Hepatocyte (in vitro differentiated cells): ENCODE results near the gene SPRYD4.
"Not testable (repeated sequence)": the region's sequence is repeated elsewhere in the genome, so short reads cannot be mapped to it uniquely, and the experiment has no call there.

ENCODE experiments used
- EZH2 ChIP-seq: fragments of 200-600 bp; sonication (generic); IDR thresholded peaks from 2 replicates; pipeline ENCODE4 v1.6.1; 2016; ENCODE audit warnings: antibody characterized with exemption, mild to moderate bottlenecking, borderline replicate concordance
- EZH2phosphoT487 ChIP-seq: fragments of 200-600 bp; sonication (generic); IDR thresholded peaks from one replicate; pipeline ENCODE4 v1.6.1; 2018; ENCODE audit warnings: antibody characterized with exemption, mild to moderate bottlenecking, low read depth, moderate library complexity; ENCODE audit not compliant: unreplicated experiment, severe bottlenecking
- TF ChIP-seq, protein P1 (sequence below): fragments of 200-600 bp; sonication (generic); IDR thresholded peaks from 2 replicates; pipeline ENCODE4 v1.5.1; 2016; ENCODE audit warnings: antibody characterized with exemption, mild to moderate bottlenecking; ENCODE audit not compliant: poor library complexity

DNA sequence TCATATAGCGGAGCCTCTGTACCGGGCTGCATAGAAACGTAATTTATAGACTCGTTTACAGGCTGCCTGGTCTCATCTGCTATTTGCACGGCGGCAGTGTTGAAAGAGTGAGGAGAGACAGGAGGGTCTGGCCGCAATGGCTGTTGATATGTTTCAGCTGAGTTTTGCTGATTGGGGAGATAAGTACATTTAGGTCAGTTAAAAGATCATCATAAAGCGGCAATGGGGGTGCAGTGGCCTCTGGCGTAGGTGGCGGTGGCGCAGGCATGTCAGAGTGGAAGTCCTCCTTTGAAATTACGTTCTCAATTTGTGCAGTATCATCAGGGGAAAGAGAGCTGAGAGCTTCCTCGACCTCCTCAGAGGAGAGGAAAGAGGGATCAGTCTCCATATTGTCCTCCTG is 31.5 kb downstream of the SPRYD4 start:
- TF ChIP-seq, protein P1, sequence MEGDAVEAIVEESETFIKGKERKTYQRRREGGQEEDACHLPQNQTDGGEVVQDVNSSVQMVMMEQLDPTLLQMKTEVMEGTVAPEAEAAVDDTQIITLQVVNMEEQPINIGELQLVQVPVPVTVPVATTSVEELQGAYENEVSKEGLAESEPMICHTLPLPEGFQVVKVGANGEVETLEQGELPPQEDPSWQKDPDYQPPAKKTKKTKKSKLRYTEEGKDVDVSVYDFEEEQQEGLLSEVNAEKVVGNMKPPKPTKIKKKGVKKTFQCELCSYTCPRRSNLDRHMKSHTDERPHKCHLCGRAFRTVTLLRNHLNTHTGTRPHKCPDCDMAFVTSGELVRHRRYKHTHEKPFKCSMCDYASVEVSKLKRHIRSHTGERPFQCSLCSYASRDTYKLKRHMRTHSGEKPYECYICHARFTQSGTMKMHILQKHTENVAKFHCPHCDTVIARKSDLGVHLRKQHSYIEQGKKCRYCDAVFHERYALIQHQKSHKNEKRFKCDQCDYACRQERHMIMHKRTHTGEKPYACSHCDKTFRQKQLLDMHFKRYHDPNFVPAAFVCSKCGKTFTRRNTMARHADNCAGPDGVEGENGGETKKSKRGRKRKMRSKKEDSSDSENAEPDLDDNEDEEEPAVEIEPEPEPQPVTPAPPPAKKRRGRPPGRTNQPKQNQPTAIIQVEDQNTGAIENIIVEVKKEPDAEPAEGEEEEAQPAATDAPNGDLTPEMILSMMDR: not testable (repeated sequence)
- not testable (repeated sequence) for TF ChIP-seq EZH2, EZH2phosphoT487
